GM12878 (cell line): ENCODE results near the gene MEAF6. TPM values are rescaled to one million over a fixed set of nuclear protein-coding genes. Genes with fewer than 3 reads are reported as not detected.

ENCODE experiments used
- CHD1 ChIP-seq: IDR thresholded peaks from 2 replicates; pipeline ENCODE4 v1.6.1; 2012; ENCODE audit warnings: low read depth, low read length, improper control_type of control experiment
- IKZF2 ChIP-seq, 2 experiments: fragments of 450-650 bp; IDR thresholded peaks; 2 replicates each; pipeline ENCODE4 v1.6.1; 2017; ENCODE audit warnings: mild to moderate bottlenecking in 2 of 2, moderate library complexity in 2 of 2
- MTA3 ChIP-seq: IDR thresholded peaks from 2 replicates; pipeline ENCODE4 v1.6.1; 2012; ENCODE audit warnings: low read length, inconsistent platforms, borderline replicate concordance
- MXI1 ChIP-seq: fragments of 150-350 bp; IDR thresholded peaks from 2 replicates; pipeline ENCODE4 v1.6.1; 2011; ENCODE audit warnings: low read depth, mild to moderate bottlenecking, inconsistent platforms, low read length, improper control_type of control experiment
- RB1 ChIP-seq: fragments of 450-650 bp; formaldehyde crosslinking; IDR thresholded peaks from 2 replicates; pipeline ENCODE4 v1.6.1; 2017; ENCODE audit warnings: mild to moderate bottlenecking, borderline replicate concordance
- polyA plus RNA-seq, 11 experiments: library from polyadenylated mRNA; depleted of rRNA in 4 of 11; unstranded in 6 of 11; stranded (reverse) in 5 of 11; fragments of >200 nt; fragmentation: Nextera tagmentation in 4 of 11; fragmentation: Illumina TruSeq in 1 of 11; extraction: Ambion mirVana in 4 of 11; extraction: Trizol in 1 of 11; gene quantifications; 1 replicate in 1 of 11; 2 replicates in 10 of 11; pipeline versions ENCODE4 v1.2.1 to v1.2.3, GENCODE V29; 2011 to 2016; ENCODE audit warnings: inconsistent platforms in 2 of 11, missing spikeins in 2 of 11, low read depth in 1 of 11
- total RNA-seq, 4 experiments: library from RNA; depleted of rRNA in 3 of 4; stranded (reverse); fragments of >200 nt in 3 of 4; fragmentation: Illumina TruSeq in 1 of 4; extraction: Trizol in 1 of 4; gene quantifications; 2 replicates each; pipeline versions ENCODE4 v1.2.1 to v1.2.3, GENCODE V29; 2013 to 2021
- TF ChIP-seq, protein P1 (sequence below): fragments of 450-650 bp; IDR thresholded peaks from 2 replicates; pipeline ENCODE4 v1.6.1; 2017; ENCODE audit warnings: antibody characterized with exemption, mild to moderate bottlenecking, moderate library complexity
- TF ChIP-seq, protein P2 (sequence below): fragments of 450-650 bp; IDR thresholded peaks from 2 replicates; pipeline ENCODE4 v1.6.1; 2017; ENCODE audit warnings: mild to moderate bottlenecking, moderate library complexity
- TF ChIP-seq, protein P3 (sequence below): fragments of 450-650 bp; IDR thresholded peaks from 2 replicates; pipeline ENCODE4 v1.6.1; 2017; ENCODE audit warnings: mild to moderate bottlenecking, low read depth, inconsistent platforms; ENCODE audit not compliant: poor library complexity, severe bottlenecking
- TF ChIP-seq, protein P4 (sequence below): IDR thresholded peaks from 2 replicates; pipeline ENCODE4 v1.6.1; 2012; ENCODE audit warnings: mild to moderate bottlenecking, low read depth, low read length
- TF ChIP-seq, protein P5 (sequence below): IDR thresholded peaks from 2 replicates; pipeline ENCODE4 v1.6.1; 2012; ENCODE audit warnings: low read length, inconsistent platforms
- TF ChIP-seq, protein P6 (sequence below): IDR thresholded peaks from 2 replicates; pipeline ENCODE4 v1.6.1; 2012; ENCODE audit warnings: low read depth, low read length, improper control_type of control experiment

MEAF6 gene
- total and polyA plus RNA-seq, 10 of the 15 experiments (the other 5 are each of a cell fraction or from before 2014, with no cell fraction given): 30.8 to 75.0 (median 58.1) TPM

DNA sequence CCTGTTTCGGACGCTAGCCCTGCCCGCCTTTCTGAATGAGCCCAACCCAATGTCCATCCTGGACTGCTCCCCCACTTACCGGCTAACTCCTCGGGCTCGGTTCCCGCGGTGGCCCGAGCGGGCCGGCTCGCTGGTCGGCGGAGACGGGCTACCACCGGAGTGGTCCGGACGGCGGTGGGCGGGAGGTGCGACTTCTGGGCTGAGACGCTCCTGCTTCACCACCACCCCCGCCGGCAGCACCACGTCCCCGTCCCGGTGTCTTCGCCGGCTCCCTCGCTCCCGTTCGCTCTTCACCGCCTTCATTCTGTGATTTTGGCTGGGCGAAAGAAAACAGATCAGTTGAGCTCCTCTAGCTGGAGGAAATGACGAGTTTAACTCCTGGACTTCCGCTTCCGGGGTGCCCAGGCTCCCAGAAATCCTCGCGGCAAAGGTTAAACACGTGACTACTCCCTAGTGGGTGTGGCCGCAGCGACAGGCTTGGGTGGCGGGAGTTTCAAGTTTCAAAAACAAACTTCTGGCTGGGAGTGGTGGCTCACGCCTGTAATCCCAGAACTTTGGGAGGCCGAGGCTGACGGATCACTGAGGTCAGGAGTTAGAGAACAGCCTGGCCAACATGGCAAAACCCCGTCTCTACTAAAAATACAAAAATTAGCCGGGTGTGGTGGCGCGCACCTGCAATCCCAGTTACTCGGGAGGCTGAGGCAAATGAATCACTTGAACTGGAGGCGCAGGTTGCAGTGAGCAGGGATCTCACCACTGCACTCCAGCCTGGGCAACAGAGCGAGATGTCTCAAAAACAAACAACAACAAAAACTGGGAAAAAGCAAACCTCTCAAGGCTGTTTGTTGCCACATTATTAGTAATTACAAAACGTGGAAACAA is 39.6 kb upstream of the MEAF6 start, which contains the start of gene SNIP1 (continued):
- TF ChIP-seq, protein P1, sequence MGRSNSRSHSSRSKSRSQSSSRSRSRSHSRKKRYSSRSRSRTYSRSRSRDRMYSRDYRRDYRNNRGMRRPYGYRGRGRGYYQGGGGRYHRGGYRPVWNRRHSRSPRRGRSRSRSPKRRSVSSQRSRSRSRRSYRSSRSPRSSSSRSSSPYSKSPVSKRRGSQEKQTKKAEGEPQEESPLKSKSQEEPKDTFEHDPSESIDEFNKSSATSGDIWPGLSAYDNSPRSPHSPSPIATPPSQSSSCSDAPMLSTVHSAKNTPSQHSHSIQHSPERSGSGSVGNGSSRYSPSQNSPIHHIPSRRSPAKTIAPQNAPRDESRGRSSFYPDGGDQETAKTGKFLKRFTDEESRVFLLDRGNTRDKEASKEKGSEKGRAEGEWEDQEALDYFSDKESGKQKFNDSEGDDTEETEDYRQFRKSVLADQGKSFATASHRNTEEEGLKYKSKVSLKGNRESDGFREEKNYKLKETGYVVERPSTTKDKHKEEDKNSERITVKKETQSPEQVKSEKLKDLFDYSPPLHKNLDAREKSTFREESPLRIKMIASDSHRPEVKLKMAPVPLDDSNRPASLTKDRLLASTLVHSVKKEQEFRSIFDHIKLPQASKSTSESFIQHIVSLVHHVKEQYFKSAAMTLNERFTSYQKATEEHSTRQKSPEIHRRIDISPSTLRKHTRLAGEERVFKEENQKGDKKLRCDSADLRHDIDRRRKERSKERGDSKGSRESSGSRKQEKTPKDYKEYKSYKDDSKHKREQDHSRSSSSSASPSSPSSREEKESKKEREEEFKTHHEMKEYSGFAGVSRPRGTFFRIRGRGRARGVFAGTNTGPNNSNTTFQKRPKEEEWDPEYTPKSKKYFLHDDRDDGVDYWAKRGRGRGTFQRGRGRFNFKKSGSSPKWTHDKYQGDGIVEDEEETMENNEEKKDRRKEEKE: no peak
- TF ChIP-seq, protein P2, sequence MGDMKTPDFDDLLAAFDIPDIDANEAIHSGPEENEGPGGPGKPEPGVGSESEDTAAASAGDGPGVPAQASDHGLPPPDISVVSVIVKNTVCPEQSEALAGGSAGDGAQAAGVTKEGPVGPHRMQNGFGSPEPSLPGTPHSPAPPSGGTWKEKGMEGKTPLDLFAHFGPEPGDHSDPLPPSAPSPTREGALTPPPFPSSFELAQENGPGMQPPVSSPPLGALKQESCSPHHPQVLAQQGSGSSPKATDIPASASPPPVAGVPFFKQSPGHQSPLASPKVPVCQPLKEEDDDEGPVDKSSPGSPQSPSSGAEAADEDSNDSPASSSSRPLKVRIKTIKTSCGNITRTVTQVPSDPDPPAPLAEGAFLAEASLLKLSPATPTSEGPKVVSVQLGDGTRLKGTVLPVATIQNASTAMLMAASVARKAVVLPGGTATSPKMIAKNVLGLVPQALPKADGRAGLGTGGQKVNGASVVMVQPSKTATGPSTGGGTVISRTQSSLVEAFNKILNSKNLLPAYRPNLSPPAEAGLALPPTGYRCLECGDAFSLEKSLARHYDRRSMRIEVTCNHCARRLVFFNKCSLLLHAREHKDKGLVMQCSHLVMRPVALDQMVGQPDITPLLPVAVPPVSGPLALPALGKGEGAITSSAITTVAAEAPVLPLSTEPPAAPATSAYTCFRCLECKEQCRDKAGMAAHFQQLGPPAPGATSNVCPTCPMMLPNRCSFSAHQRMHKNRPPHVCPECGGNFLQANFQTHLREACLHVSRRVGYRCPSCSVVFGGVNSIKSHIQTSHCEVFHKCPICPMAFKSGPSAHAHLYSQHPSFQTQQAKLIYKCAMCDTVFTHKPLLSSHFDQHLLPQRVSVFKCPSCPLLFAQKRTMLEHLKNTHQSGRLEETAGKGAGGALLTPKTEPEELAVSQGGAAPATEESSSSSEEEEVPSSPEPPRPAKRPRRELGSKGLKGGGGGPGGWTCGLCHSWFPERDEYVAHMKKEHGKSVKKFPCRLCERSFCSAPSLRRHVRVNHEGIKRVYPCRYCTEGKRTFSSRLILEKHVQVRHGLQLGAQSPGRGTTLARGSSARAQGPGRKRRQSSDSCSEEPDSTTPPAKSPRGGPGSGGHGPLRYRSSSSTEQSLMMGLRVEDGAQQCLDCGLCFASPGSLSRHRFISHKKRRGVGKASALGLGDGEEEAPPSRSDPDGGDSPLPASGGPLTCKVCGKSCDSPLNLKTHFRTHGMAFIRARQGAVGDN: peak; percentile 56; the same call in 1 of the 2 replicates
- 0 out of 2 replicates have a peak, but pooled peaks have one; percentile 40 for TF ChIP-seq MTA3
- no peak for TF ChIP-seq CHD1
- TF ChIP-seq, protein P3, sequence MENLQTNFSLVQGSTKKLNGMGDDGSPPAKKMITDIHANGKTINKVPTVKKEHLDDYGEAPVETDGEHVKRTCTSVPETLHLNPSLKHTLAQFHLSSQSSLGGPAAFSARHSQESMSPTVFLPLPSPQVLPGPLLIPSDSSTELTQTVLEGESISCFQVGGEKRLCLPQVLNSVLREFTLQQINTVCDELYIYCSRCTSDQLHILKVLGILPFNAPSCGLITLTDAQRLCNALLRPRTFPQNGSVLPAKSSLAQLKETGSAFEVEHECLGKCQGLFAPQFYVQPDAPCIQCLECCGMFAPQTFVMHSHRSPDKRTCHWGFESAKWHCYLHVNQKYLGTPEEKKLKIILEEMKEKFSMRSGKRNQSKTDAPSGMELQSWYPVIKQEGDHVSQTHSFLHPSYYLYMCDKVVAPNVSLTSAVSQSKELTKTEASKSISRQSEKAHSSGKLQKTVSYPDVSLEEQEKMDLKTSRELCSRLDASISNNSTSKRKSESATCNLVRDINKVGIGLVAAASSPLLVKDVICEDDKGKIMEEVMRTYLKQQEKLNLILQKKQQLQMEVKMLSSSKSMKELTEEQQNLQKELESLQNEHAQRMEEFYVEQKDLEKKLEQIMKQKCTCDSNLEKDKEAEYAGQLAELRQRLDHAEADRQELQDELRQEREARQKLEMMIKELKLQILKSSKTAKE: no peak
- TF ChIP-seq IKZF2 (IDR thresholded peaks at IDR 0.05): no peak
- TF ChIP-seq RB1: no peak
- TF ChIP-seq, protein P4, sequence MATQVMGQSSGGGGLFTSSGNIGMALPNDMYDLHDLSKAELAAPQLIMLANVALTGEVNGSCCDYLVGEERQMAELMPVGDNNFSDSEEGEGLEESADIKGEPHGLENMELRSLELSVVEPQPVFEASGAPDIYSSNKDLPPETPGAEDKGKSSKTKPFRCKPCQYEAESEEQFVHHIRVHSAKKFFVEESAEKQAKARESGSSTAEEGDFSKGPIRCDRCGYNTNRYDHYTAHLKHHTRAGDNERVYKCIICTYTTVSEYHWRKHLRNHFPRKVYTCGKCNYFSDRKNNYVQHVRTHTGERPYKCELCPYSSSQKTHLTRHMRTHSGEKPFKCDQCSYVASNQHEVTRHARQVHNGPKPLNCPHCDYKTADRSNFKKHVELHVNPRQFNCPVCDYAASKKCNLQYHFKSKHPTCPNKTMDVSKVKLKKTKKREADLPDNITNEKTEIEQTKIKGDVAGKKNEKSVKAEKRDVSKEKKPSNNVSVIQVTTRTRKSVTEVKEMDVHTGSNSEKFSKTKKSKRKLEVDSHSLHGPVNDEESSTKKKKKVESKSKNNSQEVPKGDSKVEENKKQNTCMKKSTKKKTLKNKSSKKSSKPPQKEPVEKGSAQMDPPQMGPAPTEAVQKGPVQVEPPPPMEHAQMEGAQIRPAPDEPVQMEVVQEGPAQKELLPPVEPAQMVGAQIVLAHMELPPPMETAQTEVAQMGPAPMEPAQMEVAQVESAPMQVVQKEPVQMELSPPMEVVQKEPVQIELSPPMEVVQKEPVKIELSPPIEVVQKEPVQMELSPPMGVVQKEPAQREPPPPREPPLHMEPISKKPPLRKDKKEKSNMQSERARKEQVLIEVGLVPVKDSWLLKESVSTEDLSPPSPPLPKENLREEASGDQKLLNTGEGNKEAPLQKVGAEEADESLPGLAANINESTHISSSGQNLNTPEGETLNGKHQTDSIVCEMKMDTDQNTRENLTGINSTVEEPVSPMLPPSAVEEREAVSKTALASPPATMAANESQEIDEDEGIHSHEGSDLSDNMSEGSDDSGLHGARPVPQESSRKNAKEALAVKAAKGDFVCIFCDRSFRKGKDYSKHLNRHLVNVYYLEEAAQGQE: no peak
- TF ChIP-seq, protein P5, sequence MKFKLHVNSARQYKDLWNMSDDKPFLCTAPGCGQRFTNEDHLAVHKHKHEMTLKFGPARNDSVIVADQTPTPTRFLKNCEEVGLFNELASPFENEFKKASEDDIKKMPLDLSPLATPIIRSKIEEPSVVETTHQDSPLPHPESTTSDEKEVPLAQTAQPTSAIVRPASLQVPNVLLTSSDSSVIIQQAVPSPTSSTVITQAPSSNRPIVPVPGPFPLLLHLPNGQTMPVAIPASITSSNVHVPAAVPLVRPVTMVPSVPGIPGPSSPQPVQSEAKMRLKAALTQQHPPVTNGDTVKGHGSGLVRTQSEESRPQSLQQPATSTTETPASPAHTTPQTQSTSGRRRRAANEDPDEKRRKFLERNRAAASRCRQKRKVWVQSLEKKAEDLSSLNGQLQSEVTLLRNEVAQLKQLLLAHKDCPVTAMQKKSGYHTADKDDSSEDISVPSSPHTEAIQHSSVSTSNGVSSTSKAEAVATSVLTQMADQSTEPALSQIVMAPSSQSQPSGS: no peak
- peak; percentile 77 for TF ChIP-seq MXI1
- TF ChIP-seq, protein P6, sequence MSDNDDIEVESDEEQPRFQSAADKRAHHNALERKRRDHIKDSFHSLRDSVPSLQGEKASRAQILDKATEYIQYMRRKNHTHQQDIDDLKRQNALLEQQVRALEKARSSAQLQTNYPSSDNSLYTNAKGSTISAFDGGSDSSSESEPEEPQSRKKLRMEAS: no peak; the same call in 1 of the 2 replicates
